ENCODE data around the gene ARMH1.

ARMH1 gene

GRCh38 chr1:44685218-44685617, 10.7 kb downstream of the ARMH1 start:
- H3K4me3 ChIP-seq (ENCODE audit: low read depth, low read length) = no peak overlapping the region
- no peak for TF ChIP-seq MAX (IDR thresholded peaks at IDR 0.05; ENCODE audit: low read depth, low read length)
- TF ChIP-seq MYC (IDR thresholded peaks at IDR 0.05; ENCODE audit: low read depth, low read length) = no peak
- no peak for DNase-seq (ENCODE audit: low read depth)

GRCh38 chr1:44685881-44686280, 11.4 kb downstream of the ARMH1 start:
- H3K4me3 ChIP-seq (ENCODE audit: low read depth, low read length) = no peak overlapping the region
- no peak for TF ChIP-seq POLR2A (IDR thresholded peaks at IDR 0.05; ENCODE audit: extremely low read depth, insufficient read length)
- no peak for TF ChIP-seq MAX (IDR thresholded peaks at IDR 0.05; ENCODE audit: low read depth, low read length)
- no peak for TF ChIP-seq MYC (IDR thresholded peaks at IDR 0.05; ENCODE audit: low read depth, low read length)
- no peak for TF ChIP-seq CTCF (IDR thresholded peaks at IDR 0.05; ENCODE audit: low read depth, low read length)
- DNase-seq (ENCODE audit: low read depth) = no peak

GRCh38 chr1:44688760-44689446, 14.4 kb downstream of the ARMH1 start:
- no peak overlapping the region for H3K4me3 ChIP-seq (ENCODE audit: low read depth, low read length)
- TF ChIP-seq CTCF (IDR thresholded peaks at IDR 0.05; ENCODE audit: low read depth, low read length) = no peak
- no peak for TF ChIP-seq POLR2A (IDR thresholded peaks at IDR 0.05; ENCODE audit: extremely low read depth, insufficient read length)
- no peak for TF ChIP-seq MYC (IDR thresholded peaks at IDR 0.05; ENCODE audit: low read depth, low read length)
- TF ChIP-seq MAX (IDR thresholded peaks at IDR 0.05; ENCODE audit: low read depth, low read length) = no peak
- no peak for DNase-seq (ENCODE audit: low read depth)

- DNase-seq (ENCODE audit: low read depth) = no peak
- H3K4me3 ChIP-seq (ENCODE audit: low read depth, low read length) = no peak overlapping the region
- no peak for TF ChIP-seq POLR2A (IDR thresholded peaks at IDR 0.05; ENCODE audit: extremely low read depth, insufficient read length)
- TF ChIP-seq MAX (IDR thresholded peaks at IDR 0.05; ENCODE audit: low read depth, low read length) = no peak
- TF ChIP-seq MYC (IDR thresholded peaks at IDR 0.05; ENCODE audit: low read depth, low read length) = no peak
- no peak for TF ChIP-seq CTCF (IDR thresholded peaks at IDR 0.05; ENCODE audit: low read depth, low read length)
These were observed 14.9 kb downstream of the ARMH1 start for GRCh38 chr1:44689447-44689765.

- no peak for TF ChIP-seq MYC (IDR thresholded peaks at IDR 0.05; ENCODE audit: low read depth, low read length)
- DNase-seq (ENCODE audit: low read depth) = no peak
These were observed 18.6 kb downstream of the ARMH1 start for GRCh38 chr1:44693159-44693558.

GRCh38 chr1:44693900-44694299, 19.4 kb downstream of the ARMH1 start:
- DNase-seq (ENCODE audit: low read depth) = no peak
- no peak overlapping the region for H3K4me3 ChIP-seq (ENCODE audit: low read depth, low read length)
- TF ChIP-seq MYC (IDR thresholded peaks at IDR 0.05; ENCODE audit: low read depth, low read length) (no peak), CTCF (IDR thresholded peaks at IDR 0.05; ENCODE audit: low read depth, low read length) (no peak), MAX (IDR thresholded peaks at IDR 0.05; ENCODE audit: low read depth, low read length) (no peak), POLR2A (IDR thresholded peaks at IDR 0.05; ENCODE audit: extremely low read depth, insufficient read length) (no peak)

More at GRCh38 chr1:44693159-44693558, 18.6 kb downstream of the ARMH1 start:
- no peak overlapping the region for H3K4me3 ChIP-seq (ENCODE audit: low read depth, low read length)
